H1 (cell line): ENCODE results near the gene TMEM273.

ENCODE experiments used
- CBX5 ChIP-seq: fragments of 300-800, 300-1000 bp; sonication (generic); IDR thresholded peaks from 2 replicates; pipeline ENCODE4 v1.7.1; 2016; ENCODE audit warnings: antibody characterized with exemption, low read length, low read depth
- TF ChIP-seq, protein P1 (sequence below), 3 experiments: IDR thresholded peaks; 1 replicate in 2 of 3; 2 replicates in 1 of 3; pipeline versions ENCODE4 v1.5.1 to v1.6.1; 2011; ENCODE audit warnings: low read length in 3 of 3, mild to moderate bottlenecking in 3 of 3, inconsistent platforms in 2 of 3, low read depth in 1 of 3, moderate library complexity in 1 of 3; ENCODE audit not compliant: insufficient read depth in 1 of 3; ENCODE audit errors: control extremely low read depth in 1 of 3

DNA sequence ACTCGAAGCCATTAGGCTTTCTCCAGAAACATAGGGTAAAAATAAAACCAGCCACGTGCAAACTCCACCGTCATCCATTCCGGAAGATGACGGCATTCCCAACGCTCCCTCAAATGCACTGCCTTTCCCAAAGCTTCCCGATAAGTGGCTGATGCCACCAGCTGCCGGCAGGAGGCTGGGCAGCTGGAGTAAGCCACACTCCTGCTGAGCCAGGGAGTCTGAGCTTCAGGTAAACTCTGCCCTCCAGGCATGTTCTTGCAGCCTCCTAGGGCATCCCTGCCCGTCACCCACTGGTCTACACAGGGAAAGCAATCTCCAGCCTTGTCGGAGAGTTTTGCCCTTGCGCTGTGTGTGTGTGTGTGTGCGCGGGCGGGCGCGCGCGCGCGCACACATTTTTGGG lies 40.5 kb upstream of the TMEM273 start:
- TF ChIP-seq, protein P1, sequence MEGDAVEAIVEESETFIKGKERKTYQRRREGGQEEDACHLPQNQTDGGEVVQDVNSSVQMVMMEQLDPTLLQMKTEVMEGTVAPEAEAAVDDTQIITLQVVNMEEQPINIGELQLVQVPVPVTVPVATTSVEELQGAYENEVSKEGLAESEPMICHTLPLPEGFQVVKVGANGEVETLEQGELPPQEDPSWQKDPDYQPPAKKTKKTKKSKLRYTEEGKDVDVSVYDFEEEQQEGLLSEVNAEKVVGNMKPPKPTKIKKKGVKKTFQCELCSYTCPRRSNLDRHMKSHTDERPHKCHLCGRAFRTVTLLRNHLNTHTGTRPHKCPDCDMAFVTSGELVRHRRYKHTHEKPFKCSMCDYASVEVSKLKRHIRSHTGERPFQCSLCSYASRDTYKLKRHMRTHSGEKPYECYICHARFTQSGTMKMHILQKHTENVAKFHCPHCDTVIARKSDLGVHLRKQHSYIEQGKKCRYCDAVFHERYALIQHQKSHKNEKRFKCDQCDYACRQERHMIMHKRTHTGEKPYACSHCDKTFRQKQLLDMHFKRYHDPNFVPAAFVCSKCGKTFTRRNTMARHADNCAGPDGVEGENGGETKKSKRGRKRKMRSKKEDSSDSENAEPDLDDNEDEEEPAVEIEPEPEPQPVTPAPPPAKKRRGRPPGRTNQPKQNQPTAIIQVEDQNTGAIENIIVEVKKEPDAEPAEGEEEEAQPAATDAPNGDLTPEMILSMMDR (IDR thresholded peaks at IDR 0.05; ENCODE audit: control extremely low read depth in 1 of 3, insufficient read depth in 1 of 3, low read depth in 1 of 3, low read length in 3 of 3), result no peak
- TF ChIP-seq CBX5, result no peak
